ENCODE data around the gene PIH1D1. TPM values are rescaled to one million over a fixed set of nuclear protein-coding genes. Genes with fewer than 3 reads are reported as not detected.
A peak's percentile ranks its signal among the peaks of the same experiment; 100 is the strongest.

Gene PIH1D1
- total and polyA plus RNA-seq, 5 donors from 2014 or later = 109 to 150 (median 124) TPM

DNA sequence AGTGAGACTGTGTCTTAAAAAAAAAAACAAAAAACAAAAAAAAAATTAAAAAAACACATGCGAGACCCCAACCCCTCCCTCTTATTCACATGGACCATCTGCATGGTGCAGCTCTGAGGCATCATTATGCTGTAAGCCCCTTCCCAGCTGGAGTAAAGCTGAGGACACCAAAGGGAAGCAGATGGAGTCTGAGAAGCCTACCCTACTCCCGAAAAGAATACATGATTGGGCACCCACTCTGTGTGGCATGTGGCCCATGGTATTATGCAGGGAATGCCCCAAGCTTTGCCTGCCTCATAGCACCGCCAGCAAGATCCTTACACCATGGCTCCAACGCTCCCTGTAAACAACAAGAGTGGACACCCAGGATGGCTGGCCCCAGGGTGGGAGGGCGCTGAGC, 33.1 kb downstream of the PIH1D1 start:
- Mint-ChIP-seq H3K9me3 (peaks cover 0 to 5% (median 0%) of the 10 kb centered on the region in 7 donors), H3K4me1 (peaks cover 1 to 34% (median 16%) of the 10 kb centered on the region in 4 donors), H3K27me3 (peaks cover 66% of the 10 kb centered on the region), H3K27ac (no peak overlapping the region), H3K4me3 (no peak overlapping the region), H3K36me3 (peaks cover 5% of the 10 kb centered on the region)
- H3K27ac ChIP-seq (ENCODE audit: insufficient read depth, low read length, poor library complexity, severe bottlenecking) = no peak overlapping the region
- DNase-seq = no peak
- peaks cover 22% of the 10 kb centered on the region for H3K4me1 ChIP-seq (ENCODE audit: control insufficient read depth, insufficient read depth, low read length, poor library complexity, severe bottlenecking)
- no peaks in the 10 kb centered on the region for H3K9me3 ChIP-seq (ENCODE audit: control insufficient read depth in 2 of 2, low read length in 2 of 2)
- H3K27me3 ChIP-seq (ENCODE audit: control insufficient read depth, insufficient read depth, low read length) = peaks cover 29% of the 10 kb centered on the region
- no peak for ATAC-seq (ENCODE audit: low read depth in 2 of 2)
- H3K4me3 ChIP-seq (ENCODE audit: low read depth, low read length) = no peak overlapping the region
- no peaks in the 10 kb centered on the region for H3K36me3 ChIP-seq (ENCODE audit: control insufficient read depth, insufficient read depth, low read length)

DNA sequence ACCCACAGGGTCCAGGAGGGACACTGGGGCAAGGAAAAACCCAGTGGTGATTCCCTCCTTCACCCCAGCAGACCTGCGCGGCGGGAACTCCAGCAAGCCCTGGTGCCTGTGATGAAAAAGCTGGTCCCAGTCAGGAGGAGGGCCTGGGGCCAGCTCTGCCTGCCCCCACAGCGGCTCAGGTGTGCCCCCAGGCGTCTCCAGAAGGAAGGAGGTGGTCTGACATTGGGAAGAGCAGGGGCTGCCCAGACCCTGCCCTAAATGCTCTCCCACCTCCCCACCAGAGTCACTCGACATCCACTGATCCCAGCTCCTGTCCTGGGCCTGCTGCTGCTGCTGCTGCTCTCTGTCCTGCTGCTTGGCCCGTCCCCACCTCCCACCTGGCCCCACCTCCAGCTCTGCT, 34.5 kb downstream of the PIH1D1 start:
- ATAC-seq (ENCODE audit: low read depth in 2 of 2) (no peak), DNase-seq (no peak)
- peaks cover 0 to 26% (median 9%) of the 10 kb centered on the region in 4 donors for H3K4me1 Mint-ChIP-seq
- H3K4me1 ChIP-seq (ENCODE audit: control insufficient read depth, insufficient read depth, low read length, poor library complexity, severe bottlenecking) = peaks cover 11% of the 10 kb centered on the region
- H3K4me3 ChIP-seq (ENCODE audit: low read depth, low read length) = no peak overlapping the region
- peaks cover 0 to 5% (median 0%) of the 10 kb centered on the region in 7 donors for H3K9me3 Mint-ChIP-seq
- no peaks in the 10 kb centered on the region for H3K9me3 ChIP-seq (ENCODE audit: control insufficient read depth in 2 of 2, low read length in 2 of 2)
- peaks cover 25% of the 10 kb centered on the region for H3K27me3 ChIP-seq (ENCODE audit: control insufficient read depth, insufficient read depth, low read length)
- no peaks in the 10 kb centered on the region for H3K36me3 ChIP-seq (ENCODE audit: control insufficient read depth, insufficient read depth, low read length)
- no peaks in the 10 kb centered on the region for H3K36me3 Mint-ChIP-seq
- H3K27ac ChIP-seq (ENCODE audit: insufficient read depth, low read length, poor library complexity, severe bottlenecking) = no peak overlapping the region
- H3K27ac Mint-ChIP-seq = no peak overlapping the region
- peaks cover 54% of the 10 kb centered on the region for H3K27me3 Mint-ChIP-seq
- no peak overlapping the region for H3K4me3 Mint-ChIP-seq

DNA sequence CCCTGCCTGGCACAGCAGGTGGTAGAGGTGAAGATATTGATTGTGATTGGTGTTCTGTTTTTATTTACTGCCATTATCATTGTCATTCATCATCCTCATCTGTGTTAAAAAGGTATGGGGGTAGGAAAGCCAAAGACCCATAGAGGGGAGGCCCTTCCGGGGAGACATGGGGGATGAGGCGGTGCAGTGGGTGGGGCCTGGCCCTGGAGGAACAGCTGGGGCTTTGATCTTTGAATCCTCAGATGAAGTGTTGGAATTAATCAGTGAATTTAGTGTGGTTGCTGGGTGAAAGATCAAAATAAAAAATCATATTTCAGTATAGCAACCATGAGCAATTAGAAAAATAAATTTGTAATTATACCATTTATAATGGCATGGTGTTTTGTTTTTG, 35.8 kb downstream of the PIH1D1 start:
- DNase-seq (no peak), ATAC-seq (ENCODE audit: low read depth in 2 of 2) (no peak)
- H3K4me1 ChIP-seq (ENCODE audit: control insufficient read depth, insufficient read depth, low read length, poor library complexity, severe bottlenecking) = peaks cover 14% of the 10 kb centered on the region
- peaks cover 14% of the 10 kb centered on the region for H3K27me3 ChIP-seq (ENCODE audit: control insufficient read depth, insufficient read depth, low read length)
- peaks cover 0 to 2% (median 0%) of the 10 kb centered on the region in 7 donors for H3K9me3 Mint-ChIP-seq
- peaks cover 41% of the 10 kb centered on the region for H3K27me3 Mint-ChIP-seq
- no peak overlapping the region for H3K4me3 ChIP-seq (ENCODE audit: low read depth, low read length)
- no peaks in the 10 kb centered on the region for H3K36me3 Mint-ChIP-seq
- H3K27ac Mint-ChIP-seq = no peak overlapping the region
- no peak overlapping the region for H3K27ac ChIP-seq (ENCODE audit: insufficient read depth, low read length, poor library complexity, severe bottlenecking)
- H3K4me1 Mint-ChIP-seq = peaks cover 0 to 27% (median 11%) of the 10 kb centered on the region in 4 donors
- H3K4me3 Mint-ChIP-seq = peak overlapping the region in 1 of 4 donors; percentile 9
- H3K36me3 ChIP-seq (ENCODE audit: control insufficient read depth, insufficient read depth, low read length) = no peaks in the 10 kb centered on the region
- no peaks in the 10 kb centered on the region for H3K9me3 ChIP-seq (ENCODE audit: control insufficient read depth in 2 of 2, low read length in 2 of 2)

DNA sequence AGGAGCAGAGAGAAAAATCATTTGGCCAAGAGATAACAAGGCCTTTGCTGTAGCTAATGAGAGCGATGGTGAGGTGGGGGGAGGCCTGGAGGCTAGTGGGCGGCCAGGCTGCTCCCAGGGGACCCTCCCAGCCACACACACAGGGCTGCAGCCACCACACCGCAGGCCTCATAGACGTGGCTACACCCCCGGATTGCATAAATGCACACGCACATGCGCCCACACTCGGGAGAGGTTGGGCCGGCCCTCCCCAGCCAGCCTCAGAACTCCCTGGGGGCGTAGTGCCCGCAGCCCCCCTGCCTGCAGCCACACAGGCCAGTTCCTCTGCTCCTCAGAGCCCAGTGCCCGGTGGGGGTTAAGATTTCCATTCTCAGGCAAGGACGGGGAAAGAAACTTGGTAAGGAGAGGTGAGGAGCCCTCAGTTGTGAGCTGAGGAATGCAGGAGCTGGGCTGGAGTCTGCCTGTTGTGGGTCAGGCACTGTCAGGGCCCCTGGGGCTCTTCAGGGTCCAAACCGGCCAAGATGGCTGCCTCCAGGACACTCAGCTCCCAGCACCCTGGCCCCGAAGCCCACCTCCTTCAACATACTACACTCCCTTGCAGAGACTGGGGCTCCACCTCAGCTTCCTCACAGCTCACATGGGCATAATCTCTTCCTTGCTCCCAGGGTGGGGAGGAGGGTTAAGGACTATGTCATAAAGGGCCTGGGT, 36.4 kb downstream of the PIH1D1 start:
- no peak for ATAC-seq (ENCODE audit: low read depth in 2 of 2)
- peaks cover 0 to 2% (median 0%) of the 10 kb centered on the region in 7 donors for H3K9me3 Mint-ChIP-seq

DNA sequence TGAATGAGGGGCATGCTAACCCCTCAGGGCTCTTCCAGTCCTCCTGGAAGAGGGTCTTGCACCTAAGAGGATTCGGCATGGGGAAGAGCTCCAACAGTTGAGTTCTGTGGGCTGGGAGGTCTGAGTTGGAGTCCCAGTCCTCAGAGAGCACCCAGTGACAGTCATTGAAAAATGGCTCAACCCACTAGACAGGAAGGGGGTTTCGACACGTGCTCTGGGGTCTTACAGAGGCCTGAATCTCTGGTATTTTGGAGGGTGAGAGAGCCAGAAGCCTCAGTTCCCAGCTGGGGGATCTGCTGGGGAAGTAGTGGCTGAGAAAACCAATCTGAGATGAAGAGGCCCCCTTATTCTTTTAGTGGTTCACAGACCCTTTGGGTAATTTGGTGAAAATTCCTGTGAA, 37.4 kb downstream of the PIH1D1 start:
- H3K36me3 Mint-ChIP-seq = no peaks in the 10 kb centered on the region
- H3K4me3 Mint-ChIP-seq = no peak overlapping the region

More for the DNA sequence above, 36.4 kb downstream of the PIH1D1 start:
- Mint-ChIP-seq H3K36me3 (no peaks in the 10 kb centered on the region), H3K4me3 (peak overlapping the region in 1 of 4 donors; percentile 9), H3K27me3 (peaks cover 36% of the 10 kb centered on the region), H3K27ac (peak overlapping the region in 1 of 3 donors; percentile 38), H3K4me1 (peaks cover under 1 to 25% (median 12%) of the 10 kb centered on the region in 4 donors)
- no peak for DNase-seq
- Histone ChIP-seq H3K27me3 (ENCODE audit: control insufficient read depth, insufficient read depth, low read length) (peaks cover 10% of the 10 kb centered on the region), H3K36me3 (ENCODE audit: control insufficient read depth, insufficient read depth, low read length) (no peaks in the 10 kb centered on the region), H3K9me3 (ENCODE audit: control insufficient read depth in 2 of 2, low read length in 2 of 2) (no peaks in the 10 kb centered on the region), H3K4me3 (ENCODE audit: low read depth, low read length) (no peak overlapping the region), H3K27ac (ENCODE audit: insufficient read depth, low read length, poor library complexity, severe bottlenecking) (no peak overlapping the region), H3K4me1 (ENCODE audit: control insufficient read depth, insufficient read depth, low read length, poor library complexity, severe bottlenecking) (peaks cover 14% of the 10 kb centered on the region)

DNA sequence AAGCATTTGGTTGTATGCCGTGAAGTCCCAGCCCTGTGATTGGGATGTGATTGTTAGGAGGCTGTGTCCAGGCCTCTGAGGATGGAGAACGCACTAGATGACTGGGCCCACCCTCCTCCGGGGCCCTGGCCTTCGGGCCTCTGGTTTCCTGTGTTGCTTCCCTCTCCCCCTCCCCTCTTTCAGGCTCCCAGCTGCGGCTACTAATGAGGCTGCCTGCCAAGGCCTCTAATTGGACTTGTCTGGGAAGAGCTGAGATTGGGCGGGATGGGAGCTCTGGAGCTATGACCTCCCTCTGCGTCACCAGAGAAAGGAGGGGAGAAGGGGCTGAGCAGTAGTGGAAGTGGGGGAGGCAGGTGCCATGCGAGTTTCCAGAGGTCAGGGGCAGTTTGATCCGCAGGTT, 38.3 kb downstream of the PIH1D1 start:
- Mint-ChIP-seq H3K27ac (no peak overlapping the region), H3K36me3 (no peaks in the 10 kb centered on the region), H3K9me3 (peaks cover 0 to 2% (median 0%) of the 10 kb centered on the region in 7 donors), H3K4me3 (no peak overlapping the region), H3K27me3 (peaks cover 18% of the 10 kb centered on the region), H3K4me1 (peaks cover 7 to 41% (median 28%) of the 10 kb centered on the region in 4 donors)
- Histone ChIP-seq H3K36me3 (ENCODE audit: control insufficient read depth, insufficient read depth, low read length) (no peaks in the 10 kb centered on the region), H3K4me3 (ENCODE audit: low read depth, low read length) (no peak overlapping the region), H3K4me1 (ENCODE audit: control insufficient read depth, insufficient read depth, low read length, poor library complexity, severe bottlenecking) (peaks cover 33% of the 10 kb centered on the region), H3K27me3 (ENCODE audit: control insufficient read depth, insufficient read depth, low read length) (no peaks in the 10 kb centered on the region), H3K27ac (ENCODE audit: insufficient read depth, low read length, poor library complexity, severe bottlenecking) (no peak overlapping the region), H3K9me3 (ENCODE audit: control insufficient read depth in 2 of 2, low read length in 2 of 2) (no peaks in the 10 kb centered on the region)
- ATAC-seq (ENCODE audit: low read depth in 2 of 2) = no peak
- no peak for DNase-seq

More for the DNA sequence above, 37.4 kb downstream of the PIH1D1 start:
- peaks cover 24% of the 10 kb centered on the region for H3K4me1 ChIP-seq (ENCODE audit: control insufficient read depth, insufficient read depth, low read length, poor library complexity, severe bottlenecking)
- peaks cover 6% of the 10 kb centered on the region for H3K27me3 ChIP-seq (ENCODE audit: control insufficient read depth, insufficient read depth, low read length)
- ATAC-seq (ENCODE audit: low read depth in 2 of 2) (no peak), DNase-seq (no peak)
- Mint-ChIP-seq H3K27ac (peak overlapping the region in 1 of 3 donors; percentile 67), H3K9me3 (peaks cover 0 to 2% (median 0%) of the 10 kb centered on the region in 7 donors), H3K4me1 (peaks cover 7 to 31% (median 22%) of the 10 kb centered on the region in 4 donors), H3K27me3 (peaks cover 26% of the 10 kb centered on the region)
- no peaks in the 10 kb centered on the region for H3K9me3 ChIP-seq (ENCODE audit: control insufficient read depth in 2 of 2, low read length in 2 of 2)
- H3K4me3 ChIP-seq (ENCODE audit: low read depth, low read length) = no peak overlapping the region
- no peak overlapping the region for H3K27ac ChIP-seq (ENCODE audit: insufficient read depth, low read length, poor library complexity, severe bottlenecking)
- H3K36me3 ChIP-seq (ENCODE audit: control insufficient read depth, insufficient read depth, low read length) = no peaks in the 10 kb centered on the region

DNA sequence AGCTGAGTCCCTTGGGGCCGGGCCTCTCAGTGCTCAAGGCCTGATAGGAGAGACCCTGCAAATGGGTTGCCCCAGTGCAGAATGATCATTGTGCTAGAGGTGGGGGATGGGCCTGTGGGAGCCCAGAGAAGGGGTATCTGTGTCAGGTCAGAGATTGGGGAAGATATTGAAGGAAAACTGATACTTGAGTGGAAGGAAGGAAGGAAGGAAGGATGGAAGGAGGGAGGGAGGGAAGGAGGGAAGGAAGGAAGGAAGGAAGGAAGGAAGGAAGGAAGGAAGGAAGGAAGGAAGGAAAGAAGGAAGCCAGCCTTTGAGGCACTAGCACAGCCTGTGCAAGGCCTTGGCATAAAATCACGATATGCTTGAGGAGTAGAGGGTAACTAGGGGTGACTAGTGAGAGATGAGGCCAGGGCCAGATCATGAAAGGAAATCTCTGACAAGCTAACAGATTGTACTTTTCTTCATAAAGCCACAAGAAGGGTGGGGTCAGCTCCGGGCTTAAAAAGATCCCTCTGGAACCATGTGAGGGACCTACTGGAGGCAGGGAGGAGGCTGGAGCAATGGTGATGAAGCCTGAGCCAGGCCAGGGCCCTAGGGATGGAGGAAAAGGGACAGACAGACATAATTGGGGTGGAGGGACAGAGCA, 39.8 kb downstream of the PIH1D1 start:
- H3K4me3 ChIP-seq (ENCODE audit: low read depth, low read length) = no peak overlapping the region
- Mint-ChIP-seq H3K4me1 (peaks cover 7 to 53% (median 35%) of the 10 kb centered on the region in 4 donors), H3K27ac (peak overlapping the region; percentile 62 to 90 (median 88)), H3K36me3 (no peaks in the 10 kb centered on the region), H3K4me3 (no peak overlapping the region), H3K27me3 (peaks cover 9% of the 10 kb centered on the region), H3K9me3 (peaks cover 0 to 2% (median 0%) of the 10 kb centered on the region in 7 donors)
- DNase-seq (no peak), ATAC-seq (ENCODE audit: low read depth in 2 of 2) (no peak)
- H3K4me1 ChIP-seq (ENCODE audit: control insufficient read depth, insufficient read depth, low read length, poor library complexity, severe bottlenecking) = peaks cover 39% of the 10 kb centered on the region
- no peaks in the 10 kb centered on the region for H3K27me3 ChIP-seq (ENCODE audit: control insufficient read depth, insufficient read depth, low read length)
- H3K27ac ChIP-seq (ENCODE audit: insufficient read depth, low read length, poor library complexity, severe bottlenecking) = no peak overlapping the region
- H3K36me3 ChIP-seq (ENCODE audit: control insufficient read depth, insufficient read depth, low read length) = no peaks in the 10 kb centered on the region
- H3K9me3 ChIP-seq (ENCODE audit: control insufficient read depth in 2 of 2, low read length in 2 of 2) = no peaks in the 10 kb centered on the region
